Spleen (tissue), 7 donors: ENCODE measurements around the gene FBXO21.

Experiments
- CTCF ChIP-seq, 11 experiments: fragments of 200-600 bp in 7 of 11; fragments of 450-650 bp in 4 of 11; sonication (generic) in 4 of 11; IDR thresholded peaks in 8 of 11; conservative IDR thresholded peaks in 3 of 11; 1 replicate in 7 of 11; 2 replicates in 4 of 11; pipeline versions ENCODE4 v1.4.0 to v1.8.0; 2016 to 2021; ENCODE audit warnings: antibody characterized with exemption in 11 of 11, inconsistent platforms in 4 of 11, mild to moderate bottlenecking in 1 of 11
- POLR2A ChIP-seq, 3 donors: fragments of 450-650 bp; IDR thresholded peaks; one replicate each; pipeline ENCODE4 v1.5.1; 2017; ENCODE audit warnings: antibody characterized with exemption in 3 of 3, mild to moderate bottlenecking in 1 of 3
- POLR2AphosphoS5 ChIP-seq, 3 donors: sonication (generic); formaldehyde crosslinking; IDR thresholded peaks; one replicate each; pipeline ENCODE4 v1.5.1; 2017; ENCODE audit warnings: antibody characterized with exemption in 3 of 3
- donor health status: DM: no; HTN: no; CAD: no; lungs with moderate emphysema.
- donor health status: DM: no; HTN: no; CAD: no.
- donor health status: DM: no; HTN: no; CAD: no.

- TF ChIP-seq CTCF (IDR thresholded peaks at IDR 0.05 in 8 of 11, conservative IDR thresholded peaks at IDR 0.05 in 3 of 11) (no peak), POLR2A (IDR thresholded peaks at IDR 0.05) (no peak), POLR2AphosphoS5 (IDR thresholded peaks at IDR 0.05) (no peak)
These were observed 20.7 kb downstream of the FBXO21 start for GRCh38 chr12:117169548-117169947.
